ENCODE measurements around the gene NFE2. TPM values are rescaled to one million over a fixed set of nuclear protein-coding genes. Genes with fewer than 3 reads are reported as not detected.
"Not testable (repeated sequence)": the region's sequence is repeated elsewhere in the genome, so short reads cannot be mapped to it uniquely, and the experiment has no call there.

The NFE2 gene
- total RNA-seq = not detected in 2 replicates

DNA sequence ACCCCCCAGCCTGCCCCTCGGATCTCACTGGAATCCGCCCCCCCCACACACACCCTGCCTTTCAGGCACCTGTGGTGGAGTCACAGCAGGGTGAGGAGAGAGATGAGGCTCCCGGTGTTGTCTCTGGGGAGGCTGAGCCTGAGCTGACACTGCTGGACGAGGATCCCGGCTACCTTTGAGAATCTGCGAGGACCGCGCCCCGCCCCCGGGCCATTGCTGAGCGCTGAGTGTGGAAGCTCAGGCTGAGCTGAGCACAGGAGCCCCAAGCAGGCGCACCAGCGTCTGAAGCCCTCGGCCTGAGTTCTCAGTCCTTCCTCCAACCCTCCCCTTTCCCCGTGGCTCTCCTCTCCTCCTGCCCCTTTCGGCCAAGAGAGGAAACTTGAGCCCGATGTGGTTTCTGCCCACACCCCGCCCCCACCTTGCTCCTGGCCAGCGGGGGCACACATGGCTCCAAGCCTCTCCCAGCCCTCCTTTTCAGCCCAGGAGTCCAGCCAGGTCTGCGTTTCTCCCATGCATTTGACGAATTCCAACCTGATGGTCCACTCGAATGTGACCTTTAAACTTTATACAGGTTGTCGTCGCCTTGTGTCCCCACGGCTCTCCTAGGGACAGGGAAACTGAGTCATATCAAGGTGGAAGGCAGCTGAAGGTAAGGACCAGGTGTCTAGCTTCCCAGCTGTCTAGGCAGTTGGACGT lies at the start of gene NFE2:
TSS of gene NFE2 (minus strand) at position 284 of the 696 bp plus-strand sequence. CDS start 5,767 bp downstream, outside the sequence.
- peak in 1 of 2 donors; percentile 34 for DNase-seq (ENCODE audit: low read depth in 2 of 2)

DNA sequence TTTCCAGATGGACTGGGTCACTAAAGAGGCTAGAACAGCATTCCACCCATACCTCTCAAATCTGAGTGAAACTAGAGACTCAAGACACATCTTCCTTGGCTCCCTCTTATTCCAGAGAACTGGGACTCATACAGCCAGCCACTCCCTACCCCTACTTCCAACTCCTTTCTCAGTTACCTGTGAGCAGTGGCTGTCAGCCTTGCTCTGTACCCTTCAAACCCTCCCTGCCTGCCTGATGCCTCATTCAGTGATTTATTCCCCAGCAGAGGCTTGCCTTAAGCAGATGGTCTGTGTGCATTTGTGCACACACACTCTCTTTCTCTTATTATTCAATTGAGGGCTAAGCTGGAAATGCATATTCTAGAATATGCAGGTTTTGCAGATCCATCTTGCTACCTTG lies 48.9 kb upstream of the NFE2 start:
- no peak for DNase-seq (ENCODE audit: low read depth in 2 of 2)

- no peak for DNase-seq (ENCODE audit: low read depth in 2 of 2)
Observed at GRCh38 chr12:54349036-54349435, 48.2 kb upstream of the NFE2 start.

GRCh38 chr12:54341378-54342300 lies 40.8 kb upstream of the NFE2 start:
- no peak for DNase-seq (ENCODE audit: low read depth in 2 of 2)

DNA sequence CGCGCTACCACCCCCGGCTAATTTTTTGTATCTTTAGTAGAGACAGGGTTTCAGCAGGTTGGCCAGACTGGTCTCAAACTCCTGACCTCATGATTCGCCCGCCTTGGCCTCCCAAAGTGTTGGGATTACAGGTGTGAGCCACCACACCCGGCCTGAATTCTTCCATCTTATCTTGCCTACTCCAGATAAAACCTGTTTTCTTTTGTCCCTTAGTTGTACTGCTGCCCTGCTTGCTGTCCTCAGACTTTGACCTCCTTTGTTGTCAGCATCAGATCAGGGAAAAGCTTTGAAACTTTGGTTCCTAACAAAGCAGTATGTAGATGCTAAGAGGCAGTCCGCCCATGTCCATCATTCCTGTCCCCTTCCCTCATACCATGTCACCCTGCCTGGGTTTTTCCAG lies 40.0 kb upstream of the NFE2 start:
- DNase-seq (ENCODE audit: low read depth in 2 of 2) = no peak

DNA sequence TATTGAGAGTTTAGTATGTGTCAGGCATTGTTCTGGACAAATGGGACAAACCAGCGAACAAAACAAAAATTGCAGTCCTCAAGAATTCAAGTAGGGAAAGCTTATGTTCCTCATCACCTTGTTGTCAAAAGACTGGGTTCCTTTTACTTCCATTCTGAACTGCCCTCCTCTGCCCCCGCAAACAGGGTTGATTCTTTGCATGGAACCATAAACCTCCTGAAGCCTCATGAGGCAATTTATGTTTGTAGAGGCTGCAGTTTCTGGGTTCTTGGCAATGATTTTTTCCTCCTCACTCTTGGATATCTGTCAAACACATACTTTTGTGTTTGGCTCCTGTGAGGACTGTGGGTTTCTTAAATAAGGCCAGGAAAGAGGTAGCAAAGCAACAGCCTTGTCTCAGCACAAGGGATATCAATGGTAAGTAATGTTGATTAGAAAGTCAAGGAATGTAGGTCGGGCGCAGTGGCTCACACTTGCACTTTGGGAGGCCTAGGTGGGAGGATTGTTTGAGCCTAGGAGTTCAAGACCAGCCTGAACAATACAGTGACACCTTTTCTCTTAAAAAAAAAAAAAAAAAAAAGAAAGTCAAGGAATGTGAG lies 38.0 kb upstream of the NFE2 start:
- no peak for DNase-seq (ENCODE audit: low read depth in 2 of 2)

- peak; percentile 22 for DNase-seq (ENCODE audit: low read depth in 2 of 2)
Observed at GRCh38 chr12:54337854-54338650, 37.2 kb upstream of the NFE2 start.

DNA sequence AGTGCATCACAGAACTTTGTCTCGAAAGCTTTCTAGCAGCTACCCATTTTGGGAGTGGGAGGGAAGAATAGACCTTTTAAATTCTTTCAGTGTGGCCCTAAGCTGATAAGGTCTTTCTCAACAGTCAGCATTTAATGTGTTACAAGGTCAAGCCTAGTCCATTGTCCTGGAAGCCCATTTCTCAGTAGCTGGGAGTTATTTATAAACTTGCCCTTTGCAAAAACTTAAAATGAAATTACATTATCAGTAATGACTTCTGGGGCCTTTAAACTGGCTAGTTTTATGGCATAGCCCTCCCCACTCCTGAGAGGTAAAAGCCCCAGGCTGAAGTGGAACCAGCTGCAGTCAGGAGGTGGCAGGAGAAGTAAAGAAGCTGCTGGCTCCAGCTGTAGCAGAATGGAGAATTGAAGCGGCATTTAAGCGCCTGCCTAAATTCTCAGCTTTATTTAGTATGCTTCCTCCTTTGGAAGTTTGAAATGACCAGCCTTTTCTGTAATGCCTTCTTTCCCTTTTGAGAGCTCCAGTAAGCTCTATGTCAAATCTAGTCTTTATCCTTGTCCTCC lies 36.5 kb upstream of the NFE2 start:
- peak in 1 of 2 donors; percentile 17 for DNase-seq (ENCODE audit: low read depth in 2 of 2)

DNA sequence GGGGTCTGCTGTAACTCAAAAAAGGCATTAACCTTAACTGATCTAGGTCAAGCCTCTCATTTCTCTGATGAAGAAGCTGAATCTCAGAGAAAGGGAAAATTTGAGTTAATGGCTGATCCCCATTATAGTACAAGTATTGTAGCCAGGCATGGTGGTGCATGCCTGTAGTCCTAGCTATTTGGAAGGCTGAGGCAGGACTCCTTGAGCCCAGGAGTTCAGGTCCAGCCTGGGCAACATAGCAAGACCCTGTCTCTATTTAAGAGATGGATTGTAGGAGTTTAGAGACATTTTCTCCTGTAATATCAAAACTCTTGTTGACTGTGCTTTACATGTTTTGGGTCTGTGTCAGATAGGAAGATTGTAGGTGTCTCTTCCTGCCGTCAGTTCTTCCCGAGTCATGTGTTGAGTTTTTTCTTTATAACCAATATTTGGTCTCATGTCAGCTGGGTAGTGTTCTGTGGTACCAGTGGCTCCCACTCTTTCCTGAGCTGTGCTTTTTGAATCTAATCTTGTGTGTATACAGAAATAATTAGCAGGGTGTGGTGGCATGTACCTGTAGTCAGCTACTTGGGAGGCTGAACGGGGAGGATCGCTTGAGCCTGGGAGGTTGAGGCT lies 32.7 kb upstream of the NFE2 start:
- no peak for DNase-seq (ENCODE audit: low read depth in 2 of 2)

DNA sequence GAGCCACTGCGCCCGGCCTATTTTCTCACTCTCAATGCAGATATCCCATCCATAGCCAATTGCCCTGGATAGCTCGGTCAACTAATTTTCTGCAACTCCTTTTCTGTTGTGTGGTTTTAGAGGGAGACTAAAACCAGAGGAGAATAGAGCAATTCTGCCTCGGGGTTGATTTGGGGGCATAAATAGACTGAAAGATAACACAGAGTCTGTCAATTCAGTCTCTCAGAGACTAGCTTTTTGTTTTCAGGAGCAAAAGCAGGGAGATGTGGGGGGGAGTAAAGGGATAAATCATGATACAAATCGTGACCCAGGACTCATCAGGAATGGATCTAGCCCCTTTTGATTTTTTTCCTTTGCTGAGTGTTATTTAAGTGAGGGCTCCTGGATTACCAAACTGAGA lies 30.6 kb upstream of the NFE2 start:
- no peak for DNase-seq (ENCODE audit: low read depth in 2 of 2)

DNA sequence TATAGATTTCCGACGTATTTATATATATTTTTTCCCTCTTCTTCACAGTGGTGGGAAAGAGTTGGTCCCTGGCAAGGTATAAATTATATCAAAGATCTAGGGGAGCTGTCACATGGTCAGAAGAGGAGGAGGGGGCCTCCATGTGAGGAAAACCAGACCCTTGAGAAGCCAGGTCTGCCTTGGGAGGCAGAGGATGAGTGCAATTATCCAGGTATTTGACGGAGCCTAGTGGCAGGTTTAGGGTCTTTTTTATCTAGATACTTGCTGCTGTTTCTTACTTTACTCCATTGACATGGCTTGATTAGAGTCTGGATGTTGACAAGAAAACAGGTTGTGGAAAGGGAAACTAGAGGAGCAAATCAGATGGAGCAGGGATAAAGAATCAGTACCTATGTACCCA lies 29.6 kb upstream of the NFE2 start:
- no peak for DNase-seq (ENCODE audit: low read depth in 2 of 2)

- peak in 1 of 2 donors; percentile 21 for DNase-seq (ENCODE audit: low read depth in 2 of 2)
Observed at GRCh38 chr12:54329759-54330158, 28.9 kb upstream of the NFE2 start.

DNA sequence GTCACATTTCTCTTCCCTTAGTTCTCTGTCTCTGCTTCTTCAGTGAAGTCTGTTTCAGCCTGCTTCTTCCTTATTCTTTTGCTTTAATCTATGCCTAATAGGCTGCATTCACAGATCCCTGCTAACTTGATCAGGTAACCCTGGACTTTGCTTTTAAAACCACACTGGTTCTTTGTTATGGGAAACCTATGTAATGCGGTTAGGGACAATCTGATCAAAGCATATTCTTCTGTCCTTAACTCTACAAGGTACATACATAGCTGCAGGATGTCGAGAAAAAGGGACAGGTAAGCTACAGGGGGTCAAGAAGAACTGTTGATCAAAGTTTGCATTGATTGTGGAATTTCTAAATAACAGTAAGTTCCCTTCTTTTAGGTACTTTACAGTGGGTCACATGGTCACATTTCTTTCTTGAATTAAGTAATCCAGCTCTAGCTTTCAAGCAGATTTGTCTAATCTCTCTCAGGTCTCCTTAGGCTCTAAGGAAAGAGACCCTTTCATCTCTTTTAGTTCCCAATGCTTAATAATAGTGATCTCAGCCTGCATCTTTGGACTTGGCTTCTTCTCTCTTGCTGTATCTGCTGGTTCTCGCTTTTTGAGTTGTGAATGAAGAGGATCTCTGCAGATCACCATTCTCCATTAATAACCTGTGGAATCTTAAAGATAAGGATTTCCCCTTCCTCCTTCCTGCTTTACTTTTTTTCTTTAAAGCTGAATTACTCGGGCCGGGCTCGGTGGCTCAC lies 28.0 kb upstream of the NFE2 start:
- no peak for DNase-seq (ENCODE audit: low read depth in 2 of 2)

DNA sequence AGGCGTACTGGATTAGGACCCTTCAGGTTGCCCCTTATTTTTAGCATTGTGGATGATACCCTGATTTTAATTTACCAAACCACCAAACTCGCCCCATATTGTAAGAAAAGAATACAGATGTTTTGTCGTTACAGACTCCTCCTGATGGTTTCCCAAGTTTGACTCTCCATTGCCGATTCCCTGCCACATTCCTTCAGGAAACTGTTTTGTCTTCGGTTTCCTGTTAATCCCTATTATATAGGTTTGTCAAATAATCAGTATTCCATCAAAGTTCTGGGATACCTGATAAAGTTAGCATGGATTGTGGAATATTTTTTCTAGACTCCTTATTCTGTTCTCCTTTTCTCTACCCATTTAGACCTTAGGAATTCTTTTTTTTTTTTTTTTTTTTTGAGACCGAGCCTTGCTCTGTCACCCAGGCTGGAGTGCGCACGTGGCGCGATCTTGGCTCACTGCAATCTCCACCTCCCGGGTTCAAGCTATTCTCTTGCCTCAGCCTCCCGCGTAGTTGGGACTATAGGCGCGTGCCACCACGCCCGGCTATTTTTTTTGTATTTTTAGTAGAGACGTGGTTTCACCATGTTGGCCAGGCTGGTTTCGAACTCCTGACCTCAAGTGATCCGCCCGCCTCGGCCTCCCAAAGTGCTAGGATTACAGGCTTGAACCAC lies 24.8 kb upstream of the NFE2 start:
- DNase-seq (ENCODE audit: low read depth in 2 of 2) = not testable (repeated sequence)

- DNase-seq (ENCODE audit: low read depth in 2 of 2) = peak; percentile 99 to 100
Observed at GRCh38 chr12:54324617-54325441, 24.0 kb upstream of the NFE2 start, which contains the start of gene COPZ1. Gene COPZ1 (plus strand): TSS chr12:54325131. CDS start chr12:54325164, 33 bp downstream.

GRCh38 chr12:54321363-54321762 lies 20.5 kb upstream of the NFE2 start:
- DNase-seq (ENCODE audit: low read depth in 2 of 2) = no peak

DNA sequence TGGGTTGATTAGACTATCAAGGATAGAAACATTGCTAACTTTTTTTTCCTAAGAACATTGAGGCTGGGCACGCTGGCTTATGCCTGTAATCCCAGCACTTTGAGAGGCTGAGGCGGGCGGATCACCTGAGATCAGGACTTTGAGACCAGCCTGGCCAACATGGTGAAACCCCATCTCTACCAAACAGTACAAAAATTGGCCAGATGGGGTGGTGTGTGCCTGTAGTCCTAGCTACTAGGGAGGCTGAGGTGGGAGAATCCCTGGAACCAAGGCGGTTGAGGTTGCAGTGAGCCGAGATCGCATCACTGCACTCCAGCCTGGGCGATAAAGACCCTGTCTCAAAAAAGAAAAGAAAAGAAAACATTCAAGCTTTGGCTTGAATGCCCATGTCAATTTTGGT lies 11.5 kb upstream of the NFE2 start:
- DNase-seq (ENCODE audit: low read depth in 2 of 2) = not testable (repeated sequence)

DNA sequence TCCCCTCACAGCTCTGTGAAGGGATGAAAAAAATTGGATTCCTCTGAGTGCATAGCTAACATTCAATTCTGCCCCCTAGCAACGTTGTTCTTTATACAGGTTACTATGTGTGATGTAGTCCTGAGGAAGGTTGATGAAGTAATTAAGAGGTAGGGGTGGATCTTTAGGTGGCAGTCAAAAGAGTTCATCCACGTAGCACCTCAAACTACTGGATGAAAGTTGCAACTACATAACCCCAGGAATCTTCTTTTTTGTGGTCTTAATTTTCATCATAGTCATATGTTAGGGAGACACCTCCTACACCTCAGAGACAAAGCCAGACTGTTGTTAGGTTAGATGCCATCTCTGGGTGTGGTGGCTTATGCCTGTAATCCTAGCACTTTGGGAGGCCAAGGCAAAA lies 10.2 kb upstream of the NFE2 start:
- DNase-seq (ENCODE audit: low read depth in 2 of 2) = no peak
